H1 (cell line): ENCODE measurements around the gene GRIK4. TPM values are rescaled to one million over a fixed set of nuclear protein-coding genes. Genes with fewer than 3 reads are reported as not detected.

ENCODE experiments used
- CTCF ChIA-PET: fragments of 300-600 bp; sonication (Branson Sonifier 250); formaldehyde crosslinking; loops from one replicate; lab custom pipeline; 2021; ENCODE audit not compliant: partially characterized antibody; lab: Charles Lee
- POLR2A ChIA-PET: fragments of 300-600 bp; sonication (Branson Sonifier 250); formaldehyde crosslinking; loops from one replicate; lab custom pipeline; 2021; ENCODE audit warnings: inconsistent platforms; ENCODE audit not compliant: partially characterized antibody; lab: Charles Lee
- DNase-seq, 2 experiments: peaks; one replicate each; pipeline versions ENCODE4 v3.0.0 to v3.0.0-alpha.2; 2010 to 2022; ENCODE audit warnings: low spot score in 2 of 2, low read depth in 1 of 2, mixed read lengths in 1 of 2
- FAIRE-seq: peaks from 2 replicates; lab custom pipeline; 2011; peaks lifted over from hg19 to GRCh38; lab: Jason Lieb, UNC
- H2AFZ ChIP-seq: 2 replicates; pipeline ENCODE4 v1.8.1; 2012; ENCODE audit warnings: low read length, inconsistent platforms
- H2AK5ac ChIP-seq: 2 replicates; pipeline ENCODE4 v1.6.1; 2013; ENCODE audit warnings: low read depth, low read length
- H2BK120ac ChIP-seq: replicated peaks from 2 replicates; pipeline ENCODE3; 2013; ENCODE audit warnings: low read depth, low read length, inconsistent platforms
- H2BK12ac ChIP-seq: 2 replicates; pipeline ENCODE4 v1.6.1; 2013; ENCODE audit warnings: low read depth, low read length
- H2BK15ac ChIP-seq: 2 replicates; pipeline ENCODE4 v1.6.1; 2013; ENCODE audit warnings: low read length
- H2BK20ac ChIP-seq: 2 replicates; pipeline ENCODE4 v1.6.1; 2013; ENCODE audit warnings: low read length
- H2BK5ac ChIP-seq: 2 replicates; pipeline ENCODE4 v1.6.1; 2013; ENCODE audit warnings: low read depth, low read length
- H3K14ac ChIP-seq: 2 replicates; pipeline ENCODE4 v1.6.1; 2013; ENCODE audit warnings: inconsistent platforms; ENCODE audit not compliant: insufficient read length
- H3K18ac ChIP-seq: 2 replicates; pipeline ENCODE4 v1.6.1; 2013; ENCODE audit warnings: low read length; ENCODE audit errors: extremely low read depth
- H3K23ac ChIP-seq: 2 replicates; pipeline ENCODE4 v1.6.1; 2013; ENCODE audit warnings: inconsistent platforms; ENCODE audit not compliant: insufficient read length
- H3K23me2 ChIP-seq: 2 replicates; pipeline ENCODE4 v1.6.1; 2013; ENCODE audit warnings: low read depth, low read length
- H3K27ac ChIP-seq: 2 replicates; pipeline ENCODE4 v1.6.1; 2011; ENCODE audit warnings: low read depth, low read length, inconsistent platforms
- H3K27me3 ChIP-seq, 4 experiments: replicated peaks in 1 of 4; 1 replicate in 1 of 4; 2 replicates in 3 of 4; pipeline versions ENCODE4 v1.6.1 to v1.8.1; 2011 to 2013; ENCODE audit warnings: low read length in 3 of 4, mild to moderate bottlenecking in 3 of 4, inconsistent platforms in 2 of 4, mixed read lengths in 2 of 4, moderate library complexity in 1 of 4; ENCODE audit not compliant: control insufficient read depth in 3 of 4, insufficient read depth in 3 of 4; ENCODE audit errors: extremely low read depth in 1 of 4
- H3K36me3 ChIP-seq, 4 experiments: 2 replicates each; pipeline versions ENCODE4 v1.6.1 to v1.8.1; 2011 to 2013; ENCODE audit warnings: mild to moderate bottlenecking in 4 of 4, low read length in 3 of 4, moderate library complexity in 2 of 4, control low read depth in 1 of 4, inconsistent platforms in 1 of 4; ENCODE audit not compliant: insufficient read depth in 4 of 4, control insufficient read depth in 2 of 4
- H3K4ac ChIP-seq: replicated peaks from 2 replicates; pipeline ENCODE3; 2013; ENCODE audit warnings: low read length, low read depth, mixed read lengths, inconsistent platforms; ENCODE audit not compliant: insufficient read length
- H3K4me1 ChIP-seq, 4 experiments: replicated peaks in 1 of 4; 1 replicate in 1 of 4; 2 replicates in 3 of 4; pipeline versions ENCODE4 v1.6.1 to v1.8.1; 2011 to 2013; ENCODE audit warnings: low read length in 3 of 4, inconsistent platforms in 2 of 4, mixed read lengths in 1 of 4; ENCODE audit not compliant: insufficient read depth in 4 of 4, control insufficient read depth in 3 of 4
- H3K4me2 ChIP-seq, 2 experiments: 2 replicates each; pipeline versions ENCODE4 v1.6.1 to v1.8.1; 2011 to 2013; ENCODE audit warnings: low read depth in 2 of 2, low read length in 2 of 2, control low read depth in 1 of 2, inconsistent platforms in 1 of 2, mild to moderate bottlenecking in 1 of 2; ENCODE audit not compliant: insufficient read depth in 1 of 2
- H3K4me3 ChIP-seq, 4 experiments: fragments of 200-600, 300-600 bp in 1 of 4; sonication (generic), shearing (Covaris generic), sonication (Bioruptor Twin) in 1 of 4; 2 replicates each; pipeline versions ENCODE4 v1.5.1 to v1.8.1; 2011 to 2016; ENCODE audit warnings: low read length in 4 of 4, low read depth in 3 of 4, control low read depth in 2 of 4, inconsistent platforms in 2 of 4, mild to moderate bottlenecking in 2 of 4, mixed read lengths in 1 of 4, moderate library complexity in 1 of 4; ENCODE audit not compliant: insufficient read depth in 2 of 4; ENCODE audit errors: extremely low read depth in 1 of 4
- H3K56ac ChIP-seq: replicated peaks from 2 replicates; pipeline ENCODE3; 2013; ENCODE audit warnings: low read depth, mild to moderate bottlenecking, mixed read lengths, low read length, inconsistent platforms; ENCODE audit not compliant: insufficient read length
- H3K79me1 ChIP-seq: 2 replicates; pipeline ENCODE4 v1.6.1; 2013; ENCODE audit warnings: low read depth, low read length, control low read depth
- H3K79me2 ChIP-seq, 2 experiments: 2 replicates each; pipeline versions ENCODE4 v1.6.1 to v1.8.1; 2012 to 2013; ENCODE audit warnings: low read length in 2 of 2, mild to moderate bottlenecking in 2 of 2, inconsistent platforms in 1 of 2; ENCODE audit not compliant: insufficient read depth in 2 of 2, control insufficient read depth in 1 of 2
- H3K9ac ChIP-seq, 4 experiments: replicated peaks in 1 of 4; 1 replicate in 1 of 4; 2 replicates in 3 of 4; pipeline versions ENCODE4 v1.6.1 to v1.8.1; 2011 to 2013; ENCODE audit warnings: low read depth in 3 of 4, low read length in 3 of 4, control low read depth in 2 of 4, mild to moderate bottlenecking in 2 of 4, moderate library complexity in 2 of 4, inconsistent platforms in 1 of 4; ENCODE audit errors: extremely low read depth in 1 of 4
- H3K9me3 ChIP-seq, 2 experiments: 2 replicates each; pipeline versions ENCODE4 v1.6.1 to v1.8.1; 2012 to 2013; ENCODE audit warnings: mild to moderate bottlenecking in 2 of 2, moderate library complexity in 2 of 2, control low read depth in 1 of 2, inconsistent platforms in 1 of 2, low read depth in 1 of 2, low read length in 1 of 2, mixed read lengths in 1 of 2; ENCODE audit not compliant: insufficient read depth in 2 of 2
- H4K20me1 ChIP-seq, 2 experiments: replicated peaks in 1 of 2; 2 replicates each; pipeline versions ENCODE3 to v1.8.1; 2011 to 2013; ENCODE audit warnings: inconsistent platforms in 2 of 2, low read length in 2 of 2, mild to moderate bottlenecking in 1 of 2; ENCODE audit not compliant: insufficient read depth in 2 of 2, control insufficient read depth in 1 of 2
- H4K5ac ChIP-seq: 2 replicates; pipeline ENCODE4 v1.6.1; 2013; ENCODE audit warnings: low read length, low read depth, mixed read lengths, inconsistent platforms; ENCODE audit not compliant: insufficient read length
- H4K8ac ChIP-seq: 2 replicates; pipeline ENCODE4 v1.8.0; 2013; ENCODE audit warnings: mild to moderate bottlenecking, moderate library complexity, low read length, inconsistent platforms; ENCODE audit not compliant: insufficient read depth; ENCODE audit errors: extremely low read depth
- H4K91ac ChIP-seq: replicated peaks from 2 replicates; pipeline ENCODE3; 2013; ENCODE audit warnings: low read length, mixed read lengths, inconsistent platforms; ENCODE audit not compliant: insufficient read length
- CBX5 ChIP-seq: fragments of 300-800, 300-1000 bp; sonication (generic); IDR thresholded peaks from 2 replicates; pipeline ENCODE4 v1.7.1; 2016; ENCODE audit warnings: antibody characterized with exemption, low read length, low read depth
- CTBP2 ChIP-seq: IDR thresholded peaks from 2 replicates; pipeline ENCODE4 v1.7.0; 2011; ENCODE audit warnings: borderline replicate concordance, mild to moderate bottlenecking, moderate library complexity, mixed read lengths, low read length; ENCODE audit not compliant: insufficient read depth, insufficient read length
- GTF2F1 ChIP-seq: IDR thresholded peaks from 2 replicates; pipeline ENCODE4 v1.6.1; 2012; ENCODE audit warnings: low read depth, low read length, improper control_type of control experiment, borderline replicate concordance
- SIN3A ChIP-seq, 2 experiments: IDR thresholded peaks in 1 of 2; conservative IDR thresholded peaks in 1 of 2; 2 replicates each; pipeline ENCODE4 v1.6.1; 2011 to 2012; ENCODE audit warnings: low read length in 2 of 2, improper control_type of control experiment in 1 of 2, low read depth in 1 of 2, mild to moderate bottlenecking in 1 of 2
- SIRT6 ChIP-seq: IDR thresholded peaks from one replicate; pipeline ENCODE4 v1.7.1; 2012; ENCODE audit warnings: low read length, inconsistent platforms
- SP4 ChIP-seq: IDR thresholded peaks from 2 replicates; pipeline ENCODE4 v1.6.1; 2012; ENCODE audit warnings: low read length, inconsistent platforms
- TAF7 ChIP-seq: optimal IDR thresholded peaks from 2 replicates; pipeline ENCODE3; 2011; ENCODE audit warnings: low read depth, mild to moderate bottlenecking, inconsistent platforms, low read length, moderate library complexity, borderline replicate concordance
- YY1 ChIP-seq: IDR thresholded peaks from 2 replicates; pipeline ENCODE4 v1.6.1; 2011; ENCODE audit warnings: low read depth, mild to moderate bottlenecking, low read length
- WGBS, 2 experiments: shearing (Covaris generic) in 1 of 2; methylation state at CpG; one replicate each; pipeline versions ENCODE4 v1.1.6 to v1.1.7; 2013 to 2015; ENCODE audit warnings: low lambda C conversion rate in 2 of 2, mixed read lengths in 2 of 2, inconsistent platforms in 1 of 2, low coverage in 1 of 2, missing lambda C conversion rate in 1 of 2; ENCODE audit not compliant: insufficient replicate concordance in 2 of 2, insufficient coverage in 1 of 2, insufficient read length in 1 of 2; ENCODE audit errors: extremely low coverage in 1 of 2, missing lambda C conversion rate in 1 of 2; 5-methylcytosine and 5-hydroxymethylcytosine counted together
- polyA plus RNA-seq, 7 experiments: library from polyadenylated mRNA; depleted of rRNA in 3 of 7; stranded (reverse) in 5 of 7; unstranded in 2 of 7; fragments of >200 nt in 5 of 7; fragments of 200-250 nt in 2 of 7; gene quantifications; 1 replicate in 5 of 7; 2 replicates in 1 of 7; 4 replicates in 1 of 7; pipeline versions ENCODE4 v1.2.1 to v1.2.3, GENCODE V29; 2011 to 2013; ENCODE audit warnings: missing spikeins in 2 of 7, mixed read lengths in 2 of 7
- total RNA-seq: library from RNA; stranded (reverse); fragmentation: NEBNext Ultra II Directional; extraction: Animal tissue kit (Norgen Biotek cat#: 25700); gene quantifications from 2 replicates; pipeline ENCODE4 v1.2.1, GENCODE V29; 2021
- TF ChIP-seq, protein P1 (sequence below): IDR thresholded peaks from 2 replicates; pipeline ENCODE4 v1.6.1; 2012; ENCODE audit warnings: inconsistent platforms
- TF ChIP-seq, protein P2 (sequence below), 3 experiments: IDR thresholded peaks; 1 replicate in 2 of 3; 2 replicates in 1 of 3; pipeline versions ENCODE4 v1.5.1 to v1.6.1; 2011; ENCODE audit warnings: low read length in 3 of 3, mild to moderate bottlenecking in 3 of 3, inconsistent platforms in 2 of 3, low read depth in 1 of 3, moderate library complexity in 1 of 3; ENCODE audit not compliant: insufficient read depth in 1 of 3; ENCODE audit errors: control extremely low read depth in 1 of 3

GRIK4 gene
- total and polyA plus RNA-seq, 2 of the 8 experiments (the other 6 are each of a cell fraction or from before 2014, with no cell fraction given), result 1.2 to 2.9 TPM

DNA sequence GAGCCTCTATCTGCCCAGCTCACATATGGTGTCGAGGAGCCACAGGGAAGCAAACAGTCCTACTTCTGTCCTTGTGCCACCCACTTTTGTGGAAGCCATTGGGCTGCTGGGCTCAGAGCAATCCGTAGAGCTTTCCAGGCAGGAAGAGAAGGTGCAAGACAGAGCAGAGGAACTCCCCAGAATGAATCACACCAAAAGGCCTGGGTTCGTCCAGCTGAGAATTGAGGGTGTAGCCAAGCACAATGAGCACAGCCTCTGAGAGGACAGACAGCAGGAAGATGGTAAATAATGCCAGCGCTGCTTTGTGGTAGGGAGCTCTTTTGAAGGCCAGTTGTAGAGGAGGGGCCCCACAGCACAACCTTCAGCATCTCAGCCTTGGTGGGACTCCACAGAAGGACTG is 237.8 kb downstream of the GRIK4 start:
- CTCF ChIA-PET, result interaction anchor here (1.0 to 4.9 kb wide), 7 partner anchors 17 to 363 kb away, joined by 3 to 28 read pairs (median 3); no protein-coding TSS in a partner anchor
- DNase-seq, result no peak
- Histone ChIP-seq H3K14ac (no peak overlapping the region), H3K79me1 (no peaks in the 10 kb centered on the region), H3K18ac (no peak overlapping the region), H2BK120ac (no peak overlapping the region), H3K4me2 (no peak overlapping the region), H2BK15ac (no peak overlapping the region), H3K23me2 (no peaks in the 10 kb centered on the region), H3K56ac (no peak overlapping the region), H2BK20ac (0 out of 2 replicates have a peak overlapping the region, but pooled peaks have one; percentile 3), H3K4me1 (peaks cover 2 to 8% (median 4%) of the 10 kb centered on the region in 4 experiments; a peak in 5 of 7 replicates), H3K9me3 (no peaks in the 10 kb centered on the region), H3K27me3 (peaks cover 0 to 2% (median 0%) of the 10 kb centered on the region in 4 experiments; a peak in 1 of 7 replicates), H4K20me1 (no peaks in the 10 kb centered on the region), H3K4me3 (no peak overlapping the region), H3K23ac (no peak overlapping the region), H2AFZ (no peak overlapping the region), H3K79me2 (no peaks in the 10 kb centered on the region), H3K27ac (no peak overlapping the region), H4K8ac (no peak overlapping the region), H3K9ac (no peak overlapping the region), H2AK5ac (no peak overlapping the region), H3K36me3 (no peaks in the 10 kb centered on the region), H2BK5ac (no peak overlapping the region), H4K5ac (no peak overlapping the region), H3K4ac (no peak overlapping the region), H4K91ac (no peak overlapping the region), H2BK12ac (no peak overlapping the region)
- POLR2A ChIA-PET, result interaction anchor here (0.9 kb wide), 1 partner anchor 11 kb away, joined by 3 read pairs; no protein-coding TSS in a partner anchor
- WGBS, 2 experiments, result 87% methylated on average over 4 of the region's 4 CpGs; no CpG with 5 or more reads in 1 of the 2 experiments
- no peak for FAIRE-seq
- TF ChIP-seq GTF2F1 (no peak), TAF7 (no peak), CBX5 (no peak), YY1 (no peak), CTBP2 (no peak), SP4 (no peak), SIN3A (conservative IDR thresholded peaks at IDR 0.05 in 1 of 2, IDR thresholded peaks at IDR 0.05 in 1 of 2; ENCODE audit: low read depth in 1 of 2, low read length in 2 of 2) (no peak), SIRT6 (no peak)
- TF ChIP-seq, protein P1, sequence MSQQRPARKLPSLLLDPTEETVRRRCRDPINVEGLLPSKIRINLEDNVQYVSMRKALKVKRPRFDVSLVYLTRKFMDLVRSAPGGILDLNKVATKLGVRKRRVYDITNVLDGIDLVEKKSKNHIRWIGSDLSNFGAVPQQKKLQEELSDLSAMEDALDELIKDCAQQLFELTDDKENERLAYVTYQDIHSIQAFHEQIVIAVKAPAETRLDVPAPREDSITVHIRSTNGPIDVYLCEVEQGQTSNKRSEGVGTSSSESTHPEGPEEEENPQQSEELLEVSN, result no peak
- TF ChIP-seq, protein P2, sequence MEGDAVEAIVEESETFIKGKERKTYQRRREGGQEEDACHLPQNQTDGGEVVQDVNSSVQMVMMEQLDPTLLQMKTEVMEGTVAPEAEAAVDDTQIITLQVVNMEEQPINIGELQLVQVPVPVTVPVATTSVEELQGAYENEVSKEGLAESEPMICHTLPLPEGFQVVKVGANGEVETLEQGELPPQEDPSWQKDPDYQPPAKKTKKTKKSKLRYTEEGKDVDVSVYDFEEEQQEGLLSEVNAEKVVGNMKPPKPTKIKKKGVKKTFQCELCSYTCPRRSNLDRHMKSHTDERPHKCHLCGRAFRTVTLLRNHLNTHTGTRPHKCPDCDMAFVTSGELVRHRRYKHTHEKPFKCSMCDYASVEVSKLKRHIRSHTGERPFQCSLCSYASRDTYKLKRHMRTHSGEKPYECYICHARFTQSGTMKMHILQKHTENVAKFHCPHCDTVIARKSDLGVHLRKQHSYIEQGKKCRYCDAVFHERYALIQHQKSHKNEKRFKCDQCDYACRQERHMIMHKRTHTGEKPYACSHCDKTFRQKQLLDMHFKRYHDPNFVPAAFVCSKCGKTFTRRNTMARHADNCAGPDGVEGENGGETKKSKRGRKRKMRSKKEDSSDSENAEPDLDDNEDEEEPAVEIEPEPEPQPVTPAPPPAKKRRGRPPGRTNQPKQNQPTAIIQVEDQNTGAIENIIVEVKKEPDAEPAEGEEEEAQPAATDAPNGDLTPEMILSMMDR (IDR thresholded peaks at IDR 0.05; ENCODE audit: control extremely low read depth in 1 of 3, insufficient read depth in 1 of 3, low read depth in 1 of 3, low read length in 3 of 3), result no peak
